Measurements from ENCODE around the gene CCDC6.
A peak's percentile ranks its signal among the peaks of the same experiment; 100 is the strongest.

CCDC6 gene

GRCh38 chr10:59852670-59853069, 53.7 kb downstream of the CCDC6 start:
- DNase-seq (ENCODE audit: low read depth) = no peak

GRCh38 chr10:59851864-59852263, 54.5 kb downstream of the CCDC6 start:
- DNase-seq (ENCODE audit: low read depth) = no peak

- DNase-seq (ENCODE audit: low read depth) = no peak
Measured at GRCh38 chr10:59847888-59848287, 58.5 kb downstream of the CCDC6 start.

GRCh38 chr10:59847326-59847725, 59.0 kb downstream of the CCDC6 start:
- DNase-seq (ENCODE audit: low read depth) = no peak

GRCh38 chr10:59844436-59844835, 61.9 kb downstream of the CCDC6 start:
- no peak for DNase-seq (ENCODE audit: low read depth)

- DNase-seq (ENCODE audit: low read depth) = no peak
Measured at GRCh38 chr10:59843748-59844147, 62.6 kb downstream of the CCDC6 start.

GRCh38 chr10:59839576-59839975, 66.8 kb downstream of the CCDC6 start:
- no peak for DNase-seq (ENCODE audit: low read depth)

GRCh38 chr10:59838085-59838789, 68.1 kb downstream of the CCDC6 start:
- DNase-seq (ENCODE audit: low read depth) = no peak

- no peak for DNase-seq (ENCODE audit: low read depth)
Measured at GRCh38 chr10:59833810-59834209, 72.5 kb downstream of the CCDC6 start.

- DNase-seq (ENCODE audit: low read depth) = no peak
Measured at GRCh38 chr10:59832506-59832905, 73.8 kb downstream of the CCDC6 start.

- DNase-seq (ENCODE audit: low read depth) = no peak
Measured at GRCh38 chr10:59831658-59832503, 74.5 kb downstream of the CCDC6 start.

- DNase-seq (ENCODE audit: low read depth) = peak; percentile 52
Measured at GRCh38 chr10:59830601-59831259, 75.6 kb downstream of the CCDC6 start.

GRCh38 chr10:59829601-59830000, 76.8 kb downstream of the CCDC6 start:
- DNase-seq (ENCODE audit: low read depth) = no peak

- DNase-seq (ENCODE audit: low read depth) = no peak
Measured at GRCh38 chr10:59829024-59829423, 77.3 kb downstream of the CCDC6 start.

GRCh38 chr10:59825932-59826331, 80.4 kb downstream of the CCDC6 start:
- DNase-seq (ENCODE audit: low read depth) = no peak

GRCh38 chr10:59823751-59824150, 82.6 kb downstream of the CCDC6 start:
- DNase-seq (ENCODE audit: low read depth) = no peak

- DNase-seq (ENCODE audit: low read depth) = no peak
Measured at GRCh38 chr10:59823111-59823510, 83.2 kb downstream of the CCDC6 start.

GRCh38 chr10:59820471-59820870, 85.9 kb downstream of the CCDC6 start:
- no peak for DNase-seq (ENCODE audit: low read depth)

GRCh38 chr10:59819683-59820082, 86.7 kb downstream of the CCDC6 start:
- no peak for DNase-seq (ENCODE audit: low read depth)

GRCh38 chr10:59819265-59819664, 87.1 kb downstream of the CCDC6 start:
- DNase-seq (ENCODE audit: low read depth) = no peak

- no peak for DNase-seq (ENCODE audit: low read depth)
Measured at GRCh38 chr10:59817773-59818172, 88.6 kb downstream of the CCDC6 start.

- DNase-seq (ENCODE audit: low read depth) = no peak
Measured at GRCh38 chr10:59814878-59815277, 91.5 kb downstream of the CCDC6 start.

Data from fibroblast of the conjunctiva (primary cell).